Measurements from ENCODE around the gene ATP1B1. TPM values are rescaled to one million over a fixed set of nuclear protein-coding genes. Genes with fewer than 3 reads are reported as not detected.

Gene ATP1B1
- total and polyA plus RNA-seq, 2 of the 13 experiments (the other 11 are each of a cell fraction or from before 2014, with no cell fraction given) = 134 to 135 TPM

DNA sequence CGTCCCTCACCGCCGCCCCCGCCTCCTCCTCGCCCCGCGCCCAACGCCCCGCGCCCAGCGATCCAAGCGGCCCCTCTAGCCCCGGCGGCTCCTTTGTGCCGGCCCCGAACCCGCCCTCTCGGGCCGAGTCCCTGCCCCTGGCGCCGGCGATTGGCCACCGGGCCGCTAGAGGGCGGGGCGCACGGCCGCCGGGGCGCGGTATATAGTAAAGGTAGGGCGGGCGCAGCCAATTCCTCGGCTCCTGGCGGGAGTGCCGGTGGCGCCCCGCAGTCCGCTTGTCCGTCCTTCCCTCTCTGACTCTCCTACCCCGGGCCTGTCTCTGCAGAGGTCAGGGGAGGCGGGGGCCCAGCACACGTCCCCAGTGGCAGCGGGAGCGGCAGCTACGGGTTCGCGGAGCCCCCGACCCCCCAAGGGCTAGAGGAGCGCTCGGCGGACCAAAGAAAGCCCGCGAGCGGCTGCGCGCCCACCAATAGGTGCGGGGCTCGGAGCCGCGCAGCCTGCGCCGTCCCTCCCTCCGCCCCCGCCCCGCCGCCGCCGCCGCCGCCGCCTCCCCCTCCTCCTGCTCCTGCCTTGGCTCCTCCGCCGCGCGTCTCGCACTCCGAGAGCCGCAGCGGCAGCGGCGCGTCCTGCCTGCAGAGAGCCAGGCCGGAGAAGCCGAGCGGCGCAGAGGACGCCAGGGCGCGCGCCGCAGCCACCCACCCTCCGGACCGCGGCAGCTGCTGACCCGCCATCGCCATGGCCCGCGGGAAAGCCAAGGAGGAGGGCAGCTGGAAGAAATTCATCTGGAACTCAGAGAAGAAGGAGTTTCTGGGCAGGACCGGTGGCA is at the start of gene ATP1B1 (continued):
- TF ChIP-seq, protein P1, sequence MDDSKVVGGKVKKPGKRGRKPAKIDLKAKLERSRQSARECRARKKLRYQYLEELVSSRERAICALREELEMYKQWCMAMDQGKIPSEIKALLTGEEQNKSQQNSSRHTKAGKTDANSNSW (CRISPR knock-in tag; IDR thresholded peaks at IDR 0.05; ENCODE audit: borderline replicate concordance) = no peak
- TF ChIP-seq MZF1 (CRISPR knock-in tag; IDR thresholded peaks at IDR 0.05; ENCODE audit: borderline replicate concordance) (no peak), PLSCR1 (CRISPR knock-in tag; IDR thresholded peaks at IDR 0.05; ENCODE audit: borderline replicate concordance) (no peak), ZFAT (CRISPR knock-in tag; conservative IDR thresholded peaks at IDR 0.05) (no peak), USF2 (IDR thresholded peaks at IDR 0.05; ENCODE audit: low read depth, low read length) (no peak), USF2 (CRISPR knock-in tag; IDR thresholded peaks at IDR 0.05; ENCODE audit: borderline replicate concordance) (no peak), ZBTB7A (CRISPR knock-in tag; IDR thresholded peaks at IDR 0.05) (no peak), ZNF407 (CRISPR knock-in tag; IDR thresholded peaks at IDR 0.05; ENCODE audit: not compliant biosample characterization) (no peak), GRHL1 (CRISPR knock-in tag; conservative IDR thresholded peaks at IDR 0.05) (no peak)
- TF ChIP-seq, protein P2, sequence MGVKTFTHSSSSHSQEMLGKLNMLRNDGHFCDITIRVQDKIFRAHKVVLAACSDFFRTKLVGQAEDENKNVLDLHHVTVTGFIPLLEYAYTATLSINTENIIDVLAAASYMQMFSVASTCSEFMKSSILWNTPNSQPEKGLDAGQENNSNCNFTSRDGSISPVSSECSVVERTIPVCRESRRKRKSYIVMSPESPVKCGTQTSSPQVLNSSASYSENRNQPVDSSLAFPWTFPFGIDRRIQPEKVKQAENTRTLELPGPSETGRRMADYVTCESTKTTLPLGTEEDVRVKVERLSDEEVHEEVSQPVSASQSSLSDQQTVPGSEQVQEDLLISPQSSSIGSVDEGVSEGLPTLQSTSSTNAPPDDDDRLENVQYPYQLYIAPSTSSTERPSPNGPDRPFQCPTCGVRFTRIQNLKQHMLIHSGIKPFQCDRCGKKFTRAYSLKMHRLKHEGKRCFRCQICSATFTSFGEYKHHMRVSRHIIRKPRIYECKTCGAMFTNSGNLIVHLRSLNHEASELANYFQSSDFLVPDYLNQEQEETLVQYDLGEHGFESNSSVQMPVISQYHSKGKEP (CRISPR knock-in tag; IDR thresholded peaks at IDR 0.05) = no peak
- TF ChIP-seq, protein P3, sequence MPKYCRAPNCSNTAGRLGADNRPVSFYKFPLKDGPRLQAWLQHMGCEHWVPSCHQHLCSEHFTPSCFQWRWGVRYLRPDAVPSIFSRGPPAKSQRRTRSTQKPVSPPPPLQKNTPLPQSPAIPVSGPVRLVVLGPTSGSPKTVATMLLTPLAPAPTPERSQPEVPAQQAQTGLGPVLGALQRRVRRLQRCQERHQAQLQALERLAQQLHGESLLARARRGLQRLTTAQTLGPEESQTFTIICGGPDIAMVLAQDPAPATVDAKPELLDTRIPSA (CRISPR knock-in tag; IDR thresholded peaks at IDR 0.05; ENCODE audit: borderline replicate concordance) = no peak; the same call in 1 of the 2 replicates
